Breast epithelium (tissue), 3 donors: ENCODE data around the gene ACSS2.

Experiments used
- POLR2AphosphoS5 ChIP-seq, 3 donors: sonication (generic); formaldehyde crosslinking; IDR thresholded peaks; one replicate each; pipeline ENCODE4 v1.6.1; 2017; ENCODE audit warnings: antibody characterized with exemption in 3 of 3
- TF ChIP-seq, protein P1 (sequence below), 3 donors: fragments of 450-650 bp; IDR thresholded peaks; one replicate each; pipeline ENCODE4 v1.5.1; 2016 to 2017; ENCODE audit warnings: antibody characterized with exemption in 3 of 3, mild to moderate bottlenecking in 3 of 3, moderate library complexity in 3 of 3

DNA sequence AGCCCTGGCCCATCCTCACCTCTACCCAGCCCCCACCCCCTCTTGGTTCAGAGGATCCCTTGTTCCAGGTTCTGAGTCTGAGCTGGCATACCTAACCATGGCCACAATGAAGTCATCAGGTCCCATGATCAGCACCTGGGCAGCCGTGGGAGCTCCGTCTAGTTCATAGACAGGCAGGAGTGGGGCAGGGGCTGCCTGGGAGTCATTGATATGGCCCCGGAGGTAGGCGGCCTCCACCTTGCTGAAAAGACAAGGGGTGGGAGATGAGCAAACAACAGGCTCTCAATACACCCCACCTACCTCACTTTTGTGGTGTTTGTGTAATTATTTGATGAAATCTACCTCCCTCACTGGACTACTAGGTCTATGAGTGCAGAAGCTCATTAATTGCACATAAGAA lies 24.1 kb upstream of the ACSS2 start:
- no peak for TF ChIP-seq POLR2AphosphoS5 (IDR thresholded peaks at IDR 0.05)
- TF ChIP-seq, protein P1, sequence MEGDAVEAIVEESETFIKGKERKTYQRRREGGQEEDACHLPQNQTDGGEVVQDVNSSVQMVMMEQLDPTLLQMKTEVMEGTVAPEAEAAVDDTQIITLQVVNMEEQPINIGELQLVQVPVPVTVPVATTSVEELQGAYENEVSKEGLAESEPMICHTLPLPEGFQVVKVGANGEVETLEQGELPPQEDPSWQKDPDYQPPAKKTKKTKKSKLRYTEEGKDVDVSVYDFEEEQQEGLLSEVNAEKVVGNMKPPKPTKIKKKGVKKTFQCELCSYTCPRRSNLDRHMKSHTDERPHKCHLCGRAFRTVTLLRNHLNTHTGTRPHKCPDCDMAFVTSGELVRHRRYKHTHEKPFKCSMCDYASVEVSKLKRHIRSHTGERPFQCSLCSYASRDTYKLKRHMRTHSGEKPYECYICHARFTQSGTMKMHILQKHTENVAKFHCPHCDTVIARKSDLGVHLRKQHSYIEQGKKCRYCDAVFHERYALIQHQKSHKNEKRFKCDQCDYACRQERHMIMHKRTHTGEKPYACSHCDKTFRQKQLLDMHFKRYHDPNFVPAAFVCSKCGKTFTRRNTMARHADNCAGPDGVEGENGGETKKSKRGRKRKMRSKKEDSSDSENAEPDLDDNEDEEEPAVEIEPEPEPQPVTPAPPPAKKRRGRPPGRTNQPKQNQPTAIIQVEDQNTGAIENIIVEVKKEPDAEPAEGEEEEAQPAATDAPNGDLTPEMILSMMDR (IDR thresholded peaks at IDR 0.05), result no peak
